Measurements from ENCODE around the gene COL9A3.

COL9A3 gene

GRCh38 chr20:62792940-62793756 is 23.7 kb upstream of the COL9A3 start:
- peak overlapping the region; percentile 50; the same call in 1 of the 2 replicates for H3K9ac ChIP-seq (ENCODE audit: low read length)

DNA sequence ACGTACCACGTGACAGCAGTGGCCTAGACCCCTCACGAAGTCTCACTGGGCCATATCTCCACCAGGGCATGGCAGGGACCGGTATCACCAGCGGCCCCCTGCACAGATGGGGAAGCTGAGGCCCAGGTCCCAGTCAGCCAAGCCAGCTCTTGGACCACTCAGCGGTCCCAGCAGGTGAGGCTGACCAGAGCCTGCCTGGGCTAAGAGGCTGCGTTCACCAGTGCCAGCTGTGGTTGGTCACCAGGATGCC is 23.2 kb upstream of the COL9A3 start:
- H3K27ac ChIP-seq (ENCODE audit: low read length) = peak overlapping the region; percentile 39; the same call in 1 of the 2 replicates
- peak overlapping the region; percentile 50; the same call in 1 of the 2 replicates for H3K9ac ChIP-seq (ENCODE audit: low read length)

More at GRCh38 chr20:62792940-62793756, 23.7 kb upstream of the COL9A3 start:
- H3K36me3 ChIP-seq (replicated peaks; ENCODE audit: insufficient read depth, low read length) = no peaks in the 10 kb centered on the region
- no peak for TF ChIP-seq EZH2phosphoT487 (IDR thresholded peaks at IDR 0.05; ENCODE audit: low read length)
- TF ChIP-seq, protein P1, sequence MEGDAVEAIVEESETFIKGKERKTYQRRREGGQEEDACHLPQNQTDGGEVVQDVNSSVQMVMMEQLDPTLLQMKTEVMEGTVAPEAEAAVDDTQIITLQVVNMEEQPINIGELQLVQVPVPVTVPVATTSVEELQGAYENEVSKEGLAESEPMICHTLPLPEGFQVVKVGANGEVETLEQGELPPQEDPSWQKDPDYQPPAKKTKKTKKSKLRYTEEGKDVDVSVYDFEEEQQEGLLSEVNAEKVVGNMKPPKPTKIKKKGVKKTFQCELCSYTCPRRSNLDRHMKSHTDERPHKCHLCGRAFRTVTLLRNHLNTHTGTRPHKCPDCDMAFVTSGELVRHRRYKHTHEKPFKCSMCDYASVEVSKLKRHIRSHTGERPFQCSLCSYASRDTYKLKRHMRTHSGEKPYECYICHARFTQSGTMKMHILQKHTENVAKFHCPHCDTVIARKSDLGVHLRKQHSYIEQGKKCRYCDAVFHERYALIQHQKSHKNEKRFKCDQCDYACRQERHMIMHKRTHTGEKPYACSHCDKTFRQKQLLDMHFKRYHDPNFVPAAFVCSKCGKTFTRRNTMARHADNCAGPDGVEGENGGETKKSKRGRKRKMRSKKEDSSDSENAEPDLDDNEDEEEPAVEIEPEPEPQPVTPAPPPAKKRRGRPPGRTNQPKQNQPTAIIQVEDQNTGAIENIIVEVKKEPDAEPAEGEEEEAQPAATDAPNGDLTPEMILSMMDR (IDR thresholded peaks at IDR 0.05; ENCODE audit: low read length) = no peak
- no peak for TF ChIP-seq EZH2 (optimal IDR thresholded peaks at IDR 0.05; ENCODE audit: low read depth, low read length)
- H2AFZ ChIP-seq (ENCODE audit: low read length) = peak overlapping the region; percentile 71
- no peaks in the 10 kb centered on the region for H3K9me2 ChIP-seq (replicated peaks; ENCODE audit: insufficient read depth, low read length)
- peaks cover 11% of the 10 kb centered on the region for H3K4me1 ChIP-seq (ENCODE audit: low read length)
- H3K27me3 ChIP-seq (replicated peaks; ENCODE audit: insufficient read depth, low read length) = peaks cover 27% of the 10 kb centered on the region
- H3K79me2 ChIP-seq (ENCODE audit: low read length) = peaks cover 10% of the 10 kb centered on the region
- H3K27ac ChIP-seq (ENCODE audit: low read length) = peak overlapping the region; percentile 39; the same call in 1 of the 2 replicates
- no peak for DNase-seq
- H3K4me3 ChIP-seq (ENCODE audit: low read length) = peak overlapping the region; percentile 34; the same call in 1 of the 2 replicates
- H4K20me1 ChIP-seq (ENCODE audit: insufficient read depth, low read length) = no peaks in the 10 kb centered on the region
- no peaks in the 10 kb centered on the region for H3K9me3 ChIP-seq (replicated peaks; ENCODE audit: insufficient read depth, low read length)
- H3K4me2 ChIP-seq (ENCODE audit: low read depth, low read length) = peak overlapping the region; percentile 81
- H3F3A ChIP-seq (ENCODE audit: insufficient read depth, low read length) = peaks cover 18% of the 10 kb centered on the region

DNA sequence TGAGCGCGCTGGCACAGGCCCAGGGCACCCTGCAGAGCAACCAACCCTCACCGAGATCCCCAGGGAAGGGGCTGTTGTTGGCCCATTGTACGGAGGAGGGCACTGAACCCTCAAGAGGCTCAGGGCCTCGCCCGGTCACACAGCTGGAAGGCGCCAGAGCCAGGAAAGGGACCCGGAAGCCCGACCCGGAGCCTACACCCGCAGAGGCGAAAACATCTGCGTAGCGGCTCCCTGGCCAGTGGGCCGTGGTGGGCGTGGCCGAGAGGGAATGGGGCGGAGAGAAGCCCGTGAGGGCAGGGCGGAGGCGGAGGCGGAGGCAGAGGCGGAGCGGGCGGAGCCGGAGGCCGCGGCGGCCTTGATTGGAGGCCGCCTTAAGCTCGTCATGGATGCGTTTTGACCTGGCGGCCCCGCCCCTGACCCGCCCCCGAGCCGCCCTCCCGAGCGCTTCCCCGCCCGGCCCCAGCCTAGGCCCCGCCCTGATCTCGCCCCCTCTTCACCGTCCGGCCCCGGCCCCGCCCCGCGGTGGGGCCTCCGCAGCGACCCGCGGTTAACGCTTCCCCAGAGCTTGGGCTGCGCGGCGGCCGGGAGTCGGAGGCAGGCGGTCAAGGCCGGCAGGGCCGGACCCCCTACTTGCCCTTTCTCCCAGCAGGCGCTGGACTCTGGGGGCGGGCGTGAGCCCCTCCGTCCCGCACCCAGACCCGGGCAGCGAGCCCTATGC is 22.7 kb upstream of the COL9A3 start:
- Histone ChIP-seq H3K27me3 (replicated peaks; ENCODE audit: insufficient read depth, low read length) (peaks cover 17% of the 10 kb centered on the region), H4K20me1 (ENCODE audit: insufficient read depth, low read length) (no peaks in the 10 kb centered on the region), H3K4me1 (ENCODE audit: low read length) (peaks cover 11% of the 10 kb centered on the region), H3K36me3 (replicated peaks; ENCODE audit: insufficient read depth, low read length) (no peaks in the 10 kb centered on the region), H3K4me2 (ENCODE audit: low read depth, low read length) (peak overlapping the region; percentile 100), H3K79me2 (ENCODE audit: low read length) (peaks cover 10% of the 10 kb centered on the region), H3K27ac (ENCODE audit: low read length) (peak overlapping the region; percentile 82), H3K9ac (ENCODE audit: low read length) (peak overlapping the region; percentile 90), H2AFZ (ENCODE audit: low read length) (peak overlapping the region; percentile 95), H3K9me2 (replicated peaks; ENCODE audit: insufficient read depth, low read length) (no peaks in the 10 kb centered on the region), H3K4me3 (ENCODE audit: low read length) (peak overlapping the region; percentile 91), H3K9me3 (replicated peaks; ENCODE audit: insufficient read depth, low read length) (no peaks in the 10 kb centered on the region), H3F3A (ENCODE audit: insufficient read depth, low read length) (peaks cover 18% of the 10 kb centered on the region)
- no peak for TF ChIP-seq EZH2phosphoT487 (IDR thresholded peaks at IDR 0.05; ENCODE audit: low read length)
- TF ChIP-seq, protein P1 (IDR thresholded peaks at IDR 0.05; ENCODE audit: low read length) = no peak
- no peak for TF ChIP-seq EZH2 (optimal IDR thresholded peaks at IDR 0.05; ENCODE audit: low read depth, low read length)
- peak; percentile 93 for DNase-seq

More for the DNA sequence above, 23.2 kb upstream of the COL9A3 start:
- TF ChIP-seq, protein P1 (IDR thresholded peaks at IDR 0.05; ENCODE audit: low read length) = no peak
- no peak for TF ChIP-seq EZH2 (optimal IDR thresholded peaks at IDR 0.05; ENCODE audit: low read depth, low read length)
- no peak for TF ChIP-seq EZH2phosphoT487 (IDR thresholded peaks at IDR 0.05; ENCODE audit: low read length)
- Histone ChIP-seq H3F3A (ENCODE audit: insufficient read depth, low read length) (peaks cover 18% of the 10 kb centered on the region), H3K4me3 (ENCODE audit: low read length) (peak overlapping the region; percentile 34; the same call in 1 of the 2 replicates), H3K36me3 (replicated peaks; ENCODE audit: insufficient read depth, low read length) (no peaks in the 10 kb centered on the region), H4K20me1 (ENCODE audit: insufficient read depth, low read length) (no peaks in the 10 kb centered on the region), H3K79me2 (ENCODE audit: low read length) (peaks cover 10% of the 10 kb centered on the region), H3K9me3 (replicated peaks; ENCODE audit: insufficient read depth, low read length) (no peaks in the 10 kb centered on the region), H2AFZ (ENCODE audit: low read length) (peak overlapping the region; percentile 71), H3K4me2 (ENCODE audit: low read depth, low read length) (peak overlapping the region; percentile 81), H3K27me3 (replicated peaks; ENCODE audit: insufficient read depth, low read length) (peaks cover 22% of the 10 kb centered on the region), H3K4me1 (ENCODE audit: low read length) (peaks cover 11% of the 10 kb centered on the region), H3K9me2 (replicated peaks; ENCODE audit: insufficient read depth, low read length) (no peaks in the 10 kb centered on the region)
- no peak for DNase-seq

Measured in MM.1S (cell line).